ENCODE data around the gene TIMM29. TPM values are rescaled to one million over a fixed set of nuclear protein-coding genes. Genes with fewer than 3 reads are reported as not detected.

TIMM29 gene
- total RNA-seq, 1 donor from 2014 or later = 25.8 TPM

- DNase-seq (ENCODE audit: extremely low spot score, unreplicated experiment) = no peak
- H3K27me3 Mint-ChIP-seq (ENCODE audit: unreplicated experiment) = no peaks in the 10 kb centered on the region
- H3K4me1 Mint-ChIP-seq (ENCODE audit: unreplicated experiment) = peaks cover 45% of the 10 kb centered on the region
- TF ChIP-seq CTCF (IDR thresholded peaks at IDR 0.05) = no peak
- H3K9me3 Mint-ChIP-seq (ENCODE audit: unreplicated experiment) = no peaks in the 10 kb centered on the region
- no peaks in the 10 kb centered on the region for H3K36me3 Mint-ChIP-seq (ENCODE audit: unreplicated experiment)
- H3K4me3 Mint-ChIP-seq (ENCODE audit: unreplicated experiment) = no peak overlapping the region
- H3K27ac Mint-ChIP-seq (ENCODE audit: unreplicated experiment) = no peak overlapping the region
Measured at GRCh38 chr19:10891405-10892086, 37.1 kb upstream of the TIMM29 start.

- Mint-ChIP-seq H3K9me3 (ENCODE audit: unreplicated experiment) (no peaks in the 10 kb centered on the region), H3K27ac (ENCODE audit: unreplicated experiment) (no peak overlapping the region), H3K4me3 (ENCODE audit: unreplicated experiment) (no peak overlapping the region), H3K4me1 (ENCODE audit: unreplicated experiment) (peaks cover 49% of the 10 kb centered on the region), H3K27me3 (ENCODE audit: unreplicated experiment) (no peaks in the 10 kb centered on the region), H3K36me3 (ENCODE audit: unreplicated experiment) (no peaks in the 10 kb centered on the region)
- no peak for TF ChIP-seq CTCF (IDR thresholded peaks at IDR 0.05)
- no peak for DNase-seq (ENCODE audit: extremely low spot score, unreplicated experiment)
Measured at GRCh38 chr19:10892256-10892655, 36.4 kb upstream of the TIMM29 start.

DNA sequence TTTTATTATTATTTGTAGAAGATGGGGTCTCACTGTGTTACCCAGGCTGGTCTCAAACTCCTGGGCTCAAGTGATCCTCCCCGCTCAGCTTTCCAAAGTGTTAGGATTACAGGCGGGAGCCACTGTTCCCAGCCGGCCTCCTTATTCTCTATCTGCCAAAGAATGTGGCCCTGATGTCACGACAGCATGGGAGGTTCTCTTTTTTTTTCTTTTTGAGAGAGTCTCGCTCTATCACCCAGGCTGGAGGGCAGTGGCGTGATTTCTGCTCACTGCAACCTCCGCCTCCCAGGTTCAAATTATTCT, 33.7 kb upstream of the TIMM29 start:
- no peaks in the 10 kb centered on the region for H3K9me3 Mint-ChIP-seq (ENCODE audit: unreplicated experiment)
- H3K4me1 Mint-ChIP-seq (ENCODE audit: unreplicated experiment) = peaks cover 53% of the 10 kb centered on the region
- no peak for TF ChIP-seq CTCF (IDR thresholded peaks at IDR 0.05)
- H3K27ac Mint-ChIP-seq (ENCODE audit: unreplicated experiment) = no peak overlapping the region
- H3K27me3 Mint-ChIP-seq (ENCODE audit: unreplicated experiment) = no peaks in the 10 kb centered on the region
- H3K4me3 Mint-ChIP-seq (ENCODE audit: unreplicated experiment) = no peak overlapping the region
- DNase-seq (ENCODE audit: extremely low spot score, unreplicated experiment) = no peak
- no peaks in the 10 kb centered on the region for H3K36me3 Mint-ChIP-seq (ENCODE audit: unreplicated experiment)

DNA sequence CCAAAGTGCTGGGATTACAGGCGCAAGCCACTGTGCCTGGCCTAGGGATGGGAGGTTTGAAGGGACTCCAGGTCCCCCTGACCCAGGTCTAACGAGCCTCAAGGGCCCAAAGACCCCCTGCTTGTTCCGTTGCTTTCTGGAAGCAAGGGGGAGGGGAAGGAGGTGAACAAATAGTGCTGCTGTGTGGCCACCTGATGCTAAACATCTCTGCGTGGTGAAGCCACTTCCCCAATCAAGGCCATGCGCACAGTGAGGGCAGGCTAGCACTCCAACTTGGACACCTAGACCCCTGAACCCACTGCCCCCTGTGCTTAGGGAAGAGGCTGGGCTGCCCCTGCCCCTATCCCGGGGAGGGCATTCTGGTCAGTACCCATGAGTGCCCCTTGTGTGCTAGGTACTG, 33.2 kb upstream of the TIMM29 start:
- no peak for TF ChIP-seq CTCF (IDR thresholded peaks at IDR 0.05)
- Mint-ChIP-seq H3K27me3 (ENCODE audit: unreplicated experiment) (no peaks in the 10 kb centered on the region), H3K27ac (ENCODE audit: unreplicated experiment) (no peak overlapping the region), H3K36me3 (ENCODE audit: unreplicated experiment) (no peaks in the 10 kb centered on the region), H3K9me3 (ENCODE audit: unreplicated experiment) (no peaks in the 10 kb centered on the region), H3K4me1 (ENCODE audit: unreplicated experiment) (peaks cover 53% of the 10 kb centered on the region), H3K4me3 (ENCODE audit: unreplicated experiment) (no peak overlapping the region)
- DNase-seq (ENCODE audit: extremely low spot score, unreplicated experiment) = no peak

GRCh38 chr19:10895920-10896319, 32.7 kb upstream of the TIMM29 start:
- Mint-ChIP-seq H3K9me3 (ENCODE audit: unreplicated experiment) (no peaks in the 10 kb centered on the region), H3K27me3 (ENCODE audit: unreplicated experiment) (no peaks in the 10 kb centered on the region), H3K4me3 (ENCODE audit: unreplicated experiment) (no peak overlapping the region), H3K4me1 (ENCODE audit: unreplicated experiment) (peaks cover 52% of the 10 kb centered on the region), H3K36me3 (ENCODE audit: unreplicated experiment) (no peaks in the 10 kb centered on the region), H3K27ac (ENCODE audit: unreplicated experiment) (peak overlapping the region; percentile 89)
- no peak for TF ChIP-seq CTCF (IDR thresholded peaks at IDR 0.05)
- DNase-seq (ENCODE audit: extremely low spot score, unreplicated experiment) = no peak

All from osteocyte (in vitro differentiated cells).